Tibial nerve (tissue), 4 donors: ENCODE results near the gene PKDREJ. TPM values are rescaled to one million over a fixed set of nuclear protein-coding genes. Genes with fewer than 3 reads are reported as not detected.

Source experiments
- DNase-seq, 2 donors: peaks; one replicate each; pipeline ENCODE4 v3.0.0-alpha.2; 2019; ENCODE audit warnings: low spot score in 2 of 2
- H3K27ac ChIP-seq, 4 donors: fragments of 200-600 bp; sonication (generic) in 3 of 4; one replicate each; pipeline ENCODE4 v1.5.1; 2017 to 2019; ENCODE audit warnings: mild to moderate bottlenecking in 1 of 4
- H3K27me3 ChIP-seq, 2 donors: fragments of 200-600 bp; sonication (generic) in 1 of 2; one replicate each; pipeline versions ENCODE4 v1.5.1 to v1.6.0; 2017 to 2019
- H3K36me3 ChIP-seq, 3 donors: fragments of 200-600 bp; sonication (generic); one replicate each; pipeline ENCODE4 v1.5.1; 2018 to 2019
- H3K4me1 ChIP-seq, 4 donors: fragments of 200-600 bp; sonication (generic) in 3 of 4; one replicate each; pipeline ENCODE4 v1.5.1; 2017 to 2019
- H3K4me3 ChIP-seq, 4 donors: fragments of 200-600 bp; sonication (generic) in 3 of 4; one replicate each; pipeline ENCODE4 v1.5.1; 2017 to 2019; ENCODE audit warnings: mild to moderate bottlenecking in 1 of 4, moderate library complexity in 1 of 4
- H3K9me3 ChIP-seq, 4 donors: fragments of 200-600 bp; sonication (generic) in 3 of 4; one replicate each; pipeline ENCODE4 v1.5.1; 2017 to 2019
- CTCF ChIP-seq, 5 experiments: fragments of 200-600 bp in 3 of 5; fragments of 450-650 bp in 2 of 5; sonication (generic) in 3 of 5; IDR thresholded peaks; one replicate each; pipeline ENCODE4 v1.5.1; 2016 to 2019; ENCODE audit warnings: antibody characterized with exemption in 5 of 5, mild to moderate bottlenecking in 3 of 5, moderate library complexity in 2 of 5
- EP300 ChIP-seq, 2 donors: sonication (generic); formaldehyde crosslinking; IDR thresholded peaks; one replicate each; pipeline ENCODE4 v1.6.1; 2017; ENCODE audit warnings: antibody characterized with exemption in 2 of 2, mild to moderate bottlenecking in 1 of 2
- POLR2A ChIP-seq, 2 donors: fragments of 450-650 bp; IDR thresholded peaks; one replicate each; pipeline ENCODE4 v1.6.1; 2017; ENCODE audit warnings: antibody characterized with exemption in 2 of 2, mild to moderate bottlenecking in 2 of 2, moderate library complexity in 2 of 2
- WGBS, 2 donors: methylation state at CpG; one replicate each; pipeline ENCODE4 v1.1.5; 2018; 5-methylcytosine and 5-hydroxymethylcytosine counted together
- total RNA-seq, 4 donors: library from RNA; depleted of rRNA; stranded (reverse); fragments of >200 nt; gene quantifications; one replicate each; pipeline ENCODE4 v1.1.0, GENCODE V29; 2016

The PKDREJ gene
- total RNA-seq, 4 donors from 2014 or later: under 0.01 to 0.39 TPM; not detected in 2

GRCh38 chr22:46289244-46289891 is 26.2 kb upstream of the PKDREJ start:
- DNase-seq: no peak
- no peak for TF ChIP-seq EP300 (IDR thresholded peaks at IDR 0.05)
- TF ChIP-seq POLR2A (IDR thresholded peaks at IDR 0.05): no peak
- no peak for TF ChIP-seq CTCF (IDR thresholded peaks at IDR 0.05)
- WGBS, 2 donors: 80 to 93% methylated on average over 18 to 24 of the region's 33 CpGs
- Histone ChIP-seq H3K9me3 (peaks cover 0 to 9% (median 0%) of the 10 kb centered on the region in 4 donors), H3K4me3 (no peak overlapping the region), H3K27me3 (no peaks in the 10 kb centered on the region), H3K27ac (no peak overlapping the region), H3K4me1 (peaks cover 0 to 14% (median 0%) of the 10 kb centered on the region in 4 donors), H3K36me3 (peaks cover 3 to 98% (median 4%) of the 10 kb centered on the region in 3 donors)

GRCh38 chr22:46288846-46289243 is 25.7 kb upstream of the PKDREJ start:
- DNase-seq: no peak
- H3K27ac ChIP-seq: peak overlapping the region in 1 of 4 donors; percentile 35
- TF ChIP-seq EP300 (IDR thresholded peaks at IDR 0.05): no peak
- no peak for TF ChIP-seq CTCF (IDR thresholded peaks at IDR 0.05)
- no peak for TF ChIP-seq POLR2A (IDR thresholded peaks at IDR 0.05)
- H3K36me3 ChIP-seq: peaks cover 4 to 100% (median 7%) of the 10 kb centered on the region in 3 donors
- no peak overlapping the region for H3K4me3 ChIP-seq
- H3K9me3 ChIP-seq: peaks cover 0 to 9% (median 0%) of the 10 kb centered on the region in 4 donors
- no peaks in the 10 kb centered on the region for H3K27me3 ChIP-seq
- peaks cover 0 to 14% (median 0%) of the 10 kb centered on the region in 4 donors for H3K4me1 ChIP-seq
- WGBS, 2 donors: 88 to 93% methylated on average over 4 to 5 of the region's 7 CpGs

GRCh38 chr22:46287873-46288751 is 25.0 kb upstream of the PKDREJ start:
- Histone ChIP-seq H3K4me3 (peak overlapping the region in 1 of 4 donors; percentile 24), H3K4me1 (peaks cover 0 to 14% (median 0%) of the 10 kb centered on the region in 4 donors), H3K27ac (peak overlapping the region in 2 of 4 donors; percentile 8 to 35), H3K9me3 (peaks cover 0 to 9% (median 0%) of the 10 kb centered on the region in 4 donors), H3K36me3 (peaks cover 4 to 99% (median 7%) of the 10 kb centered on the region in 3 donors), H3K27me3 (no peaks in the 10 kb centered on the region)
- TF ChIP-seq EP300 (IDR thresholded peaks at IDR 0.05) (no peak), CTCF (IDR thresholded peaks at IDR 0.05) (no peak), POLR2A (IDR thresholded peaks at IDR 0.05) (no peak)
- 74 to 77% methylated on average over 16 of the region's 24 CpGs for WGBS, 2 donors
- DNase-seq: no peak

- H3K4me1 ChIP-seq: peaks cover 0 to 14% (median 0%) of the 10 kb centered on the region in 4 donors
- no peak overlapping the region for H3K4me3 ChIP-seq
- H3K27ac ChIP-seq: peak overlapping the region in 2 of 4 donors; percentile 8 to 35
- WGBS, 2 donors: 89 to 91% methylated on average over 15 of the region's 15 CpGs
- H3K27me3 ChIP-seq: no peaks in the 10 kb centered on the region
- peaks cover 4 to 99% (median 5%) of the 10 kb centered on the region in 3 donors for H3K36me3 ChIP-seq
- TF ChIP-seq POLR2A (IDR thresholded peaks at IDR 0.05) (no peak), CTCF (IDR thresholded peaks at IDR 0.05) (no peak), EP300 (IDR thresholded peaks at IDR 0.05) (no peak)
- H3K9me3 ChIP-seq: peaks cover 0 to 8% (median 0%) of the 10 kb centered on the region in 4 donors
- DNase-seq: no peak
These were observed 24.1 kb upstream of the PKDREJ start for GRCh38 chr22:46286941-46287872.
